ENCODE measurements around the gene ST3GAL6. TPM values are rescaled to one million over a fixed set of nuclear protein-coding genes. Genes with fewer than 3 reads are reported as not detected.

ST3GAL6 gene
- total and polyA plus RNA-seq, 2 of the 4 experiments (the other 2 are of a cell fraction): 0.36 to 0.99 TPM

GRCh38 chr3:98717584-98717983 lies 45.6 kb upstream of the ST3GAL6 start:
- Histone ChIP-seq H4K5ac (ENCODE audit: low read depth, low read length) (no peak overlapping the region), H3K56ac (ENCODE audit: extremely low read depth, insufficient read depth, low read length) (no peak overlapping the region), H3K27me3 (ENCODE audit: control insufficient read depth, insufficient read depth, low read length) (no peaks in the 10 kb centered on the region), H3K4ac (ENCODE audit: low read depth, low read length) (no peak overlapping the region), H4K91ac (ENCODE audit: insufficient read depth, low read depth, low read length) (no peak overlapping the region), H4K8ac (ENCODE audit: low read depth in 2 of 2, low read length in 2 of 2) (no peak overlapping the region), H4K20me1 (ENCODE audit: insufficient read depth, low read length) (no peaks in the 10 kb centered on the region), H2AK5ac (ENCODE audit: low read depth, low read length) (no peak overlapping the region), H3K18ac (ENCODE audit: low read depth, low read length) (no peak overlapping the region), H3K9ac (ENCODE audit: low read depth, low read length) (no peak overlapping the region), H3K79me1 (ENCODE audit: low read depth in 1 of 2, low read length in 2 of 2) (no peaks in the 10 kb centered on the region), H3K4me3 (ENCODE audit: insufficient read depth, low read depth, low read length) (no peak overlapping the region), H2AK9ac (replicated peaks; ENCODE audit: low read depth, low read length, poor library complexity) (no peak overlapping the region), H3K27ac (ENCODE audit: insufficient read depth, low read length) (no peak overlapping the region), H3K36me3 (ENCODE audit: control insufficient read depth, insufficient read depth, low read length) (no peaks in the 10 kb centered on the region), H3K4me2 (ENCODE audit: low read depth, low read length) (no peak overlapping the region), H3K9me3 (ENCODE audit: control insufficient read depth, insufficient read depth, low read length) (no peaks in the 10 kb centered on the region), H3K14ac (replicated peaks; ENCODE audit: low read depth, low read length) (no peak overlapping the region), H2BK20ac (ENCODE audit: low read depth, low read length) (no peak overlapping the region), H3K9me1 (ENCODE audit: insufficient read depth, low read length) (no peaks in the 10 kb centered on the region), H3K23ac (ENCODE audit: low read depth, low read length) (no peak overlapping the region), H3K4me1 (ENCODE audit: control insufficient read depth, insufficient read depth, low read length) (no peaks in the 10 kb centered on the region), H2AFZ (replicated peaks; ENCODE audit: low read length, poor library complexity) (no peak overlapping the region), H2BK120ac (ENCODE audit: low read depth, low read length) (no peak overlapping the region), H2BK15ac (ENCODE audit: low read depth, low read length) (no peak overlapping the region), H2BK5ac (ENCODE audit: low read depth, low read length, poor library complexity, severe bottlenecking) (no peak overlapping the region)
- dilution Hi-C loops (cut with HindIII; ENCODE audit: low sequenced_read_pairs, unreplicated experiment): no loop called here
- ATAC-seq (ENCODE audit: low read depth): no peak
- POLR2A ChIA-PET (ENCODE audit: unreplicated experiment): no interaction called here
- no CpG with 5 or more reads among the region's 2 CpGs for WGBS, 2 experiments (ENCODE audit: extremely low coverage in 2 of 2, insufficient read length in 1 of 2)
- DNase-seq: no peak
- BruUV-seq (replicated peaks): no TSS peak
- no peak for TF ChIP-seq MAFK (IDR thresholded peaks at IDR 0.05; ENCODE audit: low read depth, low read length)
- TF ChIP-seq MXI1 (IDR thresholded peaks at IDR 0.05; ENCODE audit: borderline replicate concordance, low read depth, low read length): no peak
- TF ChIP-seq SMC3 (IDR thresholded peaks at IDR 0.05; ENCODE audit: low read depth, low read length): no peak
- no peak for TF ChIP-seq RFX5 (IDR thresholded peaks at IDR 0.05; ENCODE audit: low read depth, low read length)
- no peak for TF ChIP-seq RCOR1 (IDR thresholded peaks at IDR 0.05; ENCODE audit: insufficient replicate concordance, low read length)
- no peak for TF ChIP-seq POLR2A (IDR thresholded peaks at IDR 0.05; ENCODE audit: low read depth, low read length)
- TF ChIP-seq CEBPB (IDR thresholded peaks at IDR 0.05; ENCODE audit: low read depth, low read length): no peak
- TF ChIP-seq RAD21 (IDR thresholded peaks at IDR 0.05; ENCODE audit: low read length): no peak
- TF ChIP-seq CHD1 (IDR thresholded peaks at IDR 0.05; ENCODE audit: low read depth, low read length): no peak
- TF ChIP-seq, protein P1, sequence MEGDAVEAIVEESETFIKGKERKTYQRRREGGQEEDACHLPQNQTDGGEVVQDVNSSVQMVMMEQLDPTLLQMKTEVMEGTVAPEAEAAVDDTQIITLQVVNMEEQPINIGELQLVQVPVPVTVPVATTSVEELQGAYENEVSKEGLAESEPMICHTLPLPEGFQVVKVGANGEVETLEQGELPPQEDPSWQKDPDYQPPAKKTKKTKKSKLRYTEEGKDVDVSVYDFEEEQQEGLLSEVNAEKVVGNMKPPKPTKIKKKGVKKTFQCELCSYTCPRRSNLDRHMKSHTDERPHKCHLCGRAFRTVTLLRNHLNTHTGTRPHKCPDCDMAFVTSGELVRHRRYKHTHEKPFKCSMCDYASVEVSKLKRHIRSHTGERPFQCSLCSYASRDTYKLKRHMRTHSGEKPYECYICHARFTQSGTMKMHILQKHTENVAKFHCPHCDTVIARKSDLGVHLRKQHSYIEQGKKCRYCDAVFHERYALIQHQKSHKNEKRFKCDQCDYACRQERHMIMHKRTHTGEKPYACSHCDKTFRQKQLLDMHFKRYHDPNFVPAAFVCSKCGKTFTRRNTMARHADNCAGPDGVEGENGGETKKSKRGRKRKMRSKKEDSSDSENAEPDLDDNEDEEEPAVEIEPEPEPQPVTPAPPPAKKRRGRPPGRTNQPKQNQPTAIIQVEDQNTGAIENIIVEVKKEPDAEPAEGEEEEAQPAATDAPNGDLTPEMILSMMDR (conservative IDR thresholded peaks at IDR 0.05; ENCODE audit: low read depth, low read length): no peak
- TF ChIP-seq NFE2L2 (IDR thresholded peaks at IDR 0.05; ENCODE audit: low read depth, low read length): no peak
- no peak for TF ChIP-seq FOS (IDR thresholded peaks at IDR 0.05; ENCODE audit: low read depth, low read length)
- no peak for TF ChIP-seq MAZ (IDR thresholded peaks at IDR 0.05; ENCODE audit: borderline replicate concordance, low read depth, low read length)
- TF ChIP-seq BHLHE40 (IDR thresholded peaks at IDR 0.05; ENCODE audit: low read depth, low read length): no peak
- TF ChIP-seq ELK1 (IDR thresholded peaks at IDR 0.05; ENCODE audit: borderline replicate concordance, low read depth, low read length): no peak
- TF ChIP-seq, protein P2, sequence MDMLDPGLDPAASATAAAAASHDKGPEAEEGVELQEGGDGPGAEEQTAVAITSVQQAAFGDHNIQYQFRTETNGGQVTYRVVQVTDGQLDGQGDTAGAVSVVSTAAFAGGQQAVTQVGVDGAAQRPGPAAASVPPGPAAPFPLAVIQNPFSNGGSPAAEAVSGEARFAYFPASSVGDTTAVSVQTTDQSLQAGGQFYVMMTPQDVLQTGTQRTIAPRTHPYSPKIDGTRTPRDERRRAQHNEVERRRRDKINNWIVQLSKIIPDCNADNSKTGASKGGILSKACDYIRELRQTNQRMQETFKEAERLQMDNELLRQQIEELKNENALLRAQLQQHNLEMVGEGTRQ (IDR thresholded peaks at IDR 0.05; ENCODE audit: low read depth, low read length): no peak
- in situ Hi-C loops (cut with MboI; ENCODE audit: low sequenced_read_pairs): no loop called here
- CTCF ChIA-PET: no interaction called here
- intact Hi-C loops (cut with micrococcal nuclease): no loop called here

Measured in IMR-90 (cell line).